22Rv1 (cell line): Measurements from ENCODE around the gene TNS3.

Experiments used
- CTCF ChIP-seq: fragments of 450-650 bp; IDR thresholded peaks from 2 replicates; pipeline ENCODE4 v1.5.1; 2017; ENCODE audit warnings: mild to moderate bottlenecking
- ZFX ChIP-seq: fragments of 450-650 bp; IDR thresholded peaks from 2 replicates; pipeline ENCODE4 v1.6.1; 2017; ENCODE audit warnings: antibody characterized with exemption, borderline replicate concordance

GRCh38 chr7:47266799-47267198 lies 315.1 kb downstream of the TNS3 start:
- no peak for TF ChIP-seq CTCF
- no peak for TF ChIP-seq ZFX
